ENCODE data around the gene DPH1.

DPH1 gene

GRCh38 chr17:2092253-2092652, 62.3 kb downstream of the DPH1 start:
- FAIRE-seq (no peak), DNase-seq (ENCODE audit: insufficient read length) (no peak)
- TF ChIP-seq TAF1 (IDR thresholded peaks at IDR 0.05; ENCODE audit: borderline replicate concordance, low read depth, low read length) (no peak), POLR2A (IDR thresholded peaks at IDR 0.05; ENCODE audit: low read depth, low read length) (no peak), POLR2AphosphoS5 (IDR thresholded peaks at IDR 0.05; ENCODE audit: low read depth, low read length) (no peak)

- TF ChIP-seq TAF1 (IDR thresholded peaks at IDR 0.05; ENCODE audit: borderline replicate concordance, low read depth, low read length) (no peak), POLR2A (IDR thresholded peaks at IDR 0.05; ENCODE audit: low read depth, low read length) (no peak), POLR2AphosphoS5 (IDR thresholded peaks at IDR 0.05; ENCODE audit: low read depth, low read length) (no peak)
- FAIRE-seq (no peak), DNase-seq (ENCODE audit: insufficient read length) (no peak)
These were observed 63.4 kb downstream of the DPH1 start for GRCh38 chr17:2093349-2093748.

Data from GM12892 (cell line).